Left lung (tissue), 10 donors: Measurements from ENCODE around the gene MUC3A. TPM values are rescaled to one million over a fixed set of nuclear protein-coding genes. Genes with fewer than 3 reads are reported as not detected.

ENCODE experiments used
- ATAC-seq: fragments of 200-7000 bp; cut with Tn5 transposase; one replicate; pipeline ENCODE4 v1.9.1; 2020; ENCODE audit warnings: moderate library complexity
- DNase-seq, 4 donors: peaks; one replicate each; pipeline ENCODE4 v3.0.0-alpha.2; 2013 to 2020
- H3K27ac ChIP-seq, 2 donors: fragments of 200-600 bp; sonication (generic) in 1 of 2; one replicate each; pipeline versions ENCODE4 v1.5.0 to v1.8.0; 2020 to 2021
- H3K27me3 ChIP-seq, 2 donors: fragments of 200-600 bp; sonication (generic) in 1 of 2; one replicate each; pipeline versions ENCODE4 v1.5.0 to v1.8.0; 2020 to 2021
- H3K36me3 ChIP-seq, 2 donors: fragments of 200-600 bp; sonication (generic) in 1 of 2; one replicate each; pipeline versions ENCODE4 v1.5.0 to v1.8.0; 2020 to 2021
- H3K4me1 ChIP-seq, 2 donors: fragments of 200-600 bp; one replicate each; pipeline ENCODE4 v1.8.0; 2021
- H3K4me3 ChIP-seq, 2 donors: fragments of 200-600 bp; sonication (generic) in 1 of 2; one replicate each; pipeline versions ENCODE4 v1.5.0 to v1.8.0; 2020 to 2021; ENCODE audit warnings: mild to moderate bottlenecking in 1 of 2
- H3K9me3 ChIP-seq, 2 donors: fragments of 200-600 bp; sonication (generic) in 1 of 2; one replicate each; pipeline versions ENCODE4 v1.5.0 to v1.8.0; 2020 to 2021
- CTCF ChIP-seq, 2 donors: fragments of 200-600 bp; sonication (generic) in 1 of 2; IDR thresholded peaks; one replicate each; pipeline versions ENCODE4 v1.5.0 to v1.8.0; 2021; ENCODE audit warnings: antibody characterized with exemption in 2 of 2
- intact Hi-C, 2 donors: fragments of 100-400 bp; cut with DNase I; formaldehyde crosslinking; loops; one replicate each; pipeline versions ENCODE4 v1.11.2 to v1.14.2; 2022
- polyA plus RNA-seq, 6 donors: library from polyadenylated mRNA; unstranded; fragments of 120-200 nt; gene quantifications; one replicate each; pipeline ENCODE4 v1.2.1, GENCODE V29; 2013; ENCODE audit not compliant: insufficient read length in 6 of 6
- total RNA-seq, 2 donors: library from RNA; stranded (reverse); fragmentation: NEBNext Ultra II Directional; extraction: Animal tissue kit (Norgen Biotek cat#: 25700); gene quantifications; one replicate each; pipeline ENCODE4 v1.2.1, GENCODE V29; 2021
- donor health status: DM: no; HTN: yes; CAD: no.
- donor health status: DM: no; HTN: no; CAD: no.

The MUC3A gene
- total and polyA plus RNA-seq, 8 donors: 0.37 to 3.6 (median 0.61) TPM

GRCh38 chr7:100943693-100944092 lies 5.6 kb upstream of the MUC3A start:
- TF ChIP-seq CTCF (IDR thresholded peaks at IDR 0.05): no peak
- no peak overlapping the region for H3K4me3 ChIP-seq
- peaks cover 0 to 8% of the 10 kb centered on the region in 2 donors for H3K4me1 ChIP-seq
- DNase-seq (no peak), ATAC-seq (no peak)
- no peak overlapping the region for H3K27ac ChIP-seq
- no peaks in the 10 kb centered on the region for H3K36me3 ChIP-seq
- peaks cover 0 to 28% of the 10 kb centered on the region in 2 donors for H3K27me3 ChIP-seq
- peaks cover 0 to 13% of the 10 kb centered on the region in 2 donors for H3K9me3 ChIP-seq
- intact Hi-C loops: no loop called here

GRCh38 chr7:100944138-100944537 lies 5.2 kb upstream of the MUC3A start:
- Histone ChIP-seq H3K4me1 (peaks cover 0 to 8% of the 10 kb centered on the region in 2 donors), H3K9me3 (peaks cover 0 to 13% of the 10 kb centered on the region in 2 donors), H3K4me3 (no peak overlapping the region), H3K36me3 (no peaks in the 10 kb centered on the region), H3K27me3 (peaks cover 0 to 33% of the 10 kb centered on the region in 2 donors), H3K27ac (no peak overlapping the region)
- DNase-seq: no peak
- no peak for ATAC-seq
- no peak for TF ChIP-seq CTCF (IDR thresholded peaks at IDR 0.05)
- intact Hi-C loops: no loop called here

- Histone ChIP-seq H3K27me3 (peaks cover 5 to 52% of the 10 kb centered on the region in 2 donors), H3K9me3 (no peaks in the 10 kb centered on the region), H3K36me3 (no peaks in the 10 kb centered on the region), H3K27ac (no peak overlapping the region), H3K4me1 (peaks cover 0 to 8% of the 10 kb centered on the region in 2 donors), H3K4me3 (no peak overlapping the region)
- TF ChIP-seq CTCF (IDR thresholded peaks at IDR 0.05): no peak
- intact Hi-C loops: no loop called here
- ATAC-seq: no peak
- no peak for DNase-seq
These were observed 3.2 kb upstream of the MUC3A start for GRCh38 chr7:100946111-100946510.

GRCh38 chr7:100946766-100947365 lies 2.5 kb upstream of the MUC3A start:
- Histone ChIP-seq H3K27me3 (peaks cover 5 to 60% of the 10 kb centered on the region in 2 donors), H3K4me3 (no peak overlapping the region), H3K4me1 (peaks cover 0 to 8% of the 10 kb centered on the region in 2 donors), H3K9me3 (no peaks in the 10 kb centered on the region), H3K36me3 (no peaks in the 10 kb centered on the region), H3K27ac (no peak overlapping the region)
- intact Hi-C loops: no loop called here
- no peak for TF ChIP-seq CTCF (IDR thresholded peaks at IDR 0.05)
- DNase-seq (no peak), ATAC-seq (no peak)

- TF ChIP-seq CTCF (IDR thresholded peaks at IDR 0.05): no peak
- no peak overlapping the region for H3K27ac ChIP-seq
These were observed 1.5 kb upstream of the MUC3A start for GRCh38 chr7:100947792-100948191.

More at GRCh38 chr7:100947792-100948191, 1.5 kb upstream of the MUC3A start:
- ATAC-seq (no peak), DNase-seq (no peak)
- Histone ChIP-seq H3K4me3 (no peak overlapping the region), H3K27me3 (peaks cover 5 to 65% of the 10 kb centered on the region in 2 donors), H3K36me3 (no peaks in the 10 kb centered on the region), H3K9me3 (no peaks in the 10 kb centered on the region), H3K4me1 (peaks cover 0 to 3% of the 10 kb centered on the region in 2 donors)
- intact Hi-C loops: no loop called here
